Memory B cell (primary cell): ENCODE results near the gene SORBS1.

Experiments
- ATAC-seq: fragments of 150-1000 bp; cut with Tn5 transposase; 2 replicates; pipeline ENCODE4 v1.10.0; 2021; ENCODE audit warnings: low read depth, mild to moderate bottlenecking, moderate library complexity
- DNase-seq, 2 donors: peaks; one replicate each; pipeline ENCODE4 v3.0.0; 2022; ENCODE audit warnings: low spot score in 2 of 2
- H3K27ac Mint-ChIP-seq: one replicate; pipeline ENCODE4 v1.8.0; 2022; ENCODE audit warnings: mild to moderate bottlenecking, moderate library complexity, mixed read lengths
- H3K27me3 Mint-ChIP-seq: one replicate; pipeline ENCODE4 v1.8.0; 2022; ENCODE audit warnings: mixed read lengths
- H3K36me3 Mint-ChIP-seq: one replicate; pipeline ENCODE4 v1.8.0; 2022; ENCODE audit warnings: mild to moderate bottlenecking, mixed read lengths
- H3K4me1 Mint-ChIP-seq: one replicate; pipeline ENCODE4 v1.8.0; 2022; ENCODE audit warnings: mixed read lengths
- H3K4me3 Mint-ChIP-seq: one replicate; pipeline ENCODE4 v1.8.0; 2022; ENCODE audit warnings: mild to moderate bottlenecking, moderate library complexity, mixed read lengths
- H3K9me3 Mint-ChIP-seq: one replicate; pipeline ENCODE4 v1.8.0; 2022; ENCODE audit warnings: mixed read lengths

Gene SORBS1

DNA sequence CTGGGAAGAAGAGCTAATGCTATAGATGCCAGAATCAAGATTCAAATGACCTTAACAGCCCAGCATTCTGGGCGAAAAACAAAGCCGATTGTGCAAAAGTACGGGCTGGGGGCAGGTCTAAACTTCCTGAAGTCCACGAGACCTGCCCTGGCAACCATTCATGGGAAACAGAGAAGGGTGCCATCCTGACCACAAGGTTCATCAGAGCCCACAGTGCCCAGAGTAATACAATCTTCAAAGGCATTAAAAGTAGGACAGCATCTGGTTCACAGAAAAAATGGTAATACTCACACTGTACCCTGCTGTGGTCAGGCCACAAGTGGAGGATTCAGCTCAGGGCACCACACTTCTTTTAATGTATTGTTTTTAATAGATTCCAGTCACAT is 36.1 kb downstream of the SORBS1 start:
- ATAC-seq (no peak), DNase-seq (no peak)
- Mint-ChIP-seq H3K4me3 (no peak overlapping the region), H3K4me1 (no peaks in the 10 kb centered on the region), H3K27ac (no peak overlapping the region), H3K36me3 (no peaks in the 10 kb centered on the region), H3K27me3 (peaks cover 4% of the 10 kb centered on the region), H3K9me3 (no peaks in the 10 kb centered on the region)

DNA sequence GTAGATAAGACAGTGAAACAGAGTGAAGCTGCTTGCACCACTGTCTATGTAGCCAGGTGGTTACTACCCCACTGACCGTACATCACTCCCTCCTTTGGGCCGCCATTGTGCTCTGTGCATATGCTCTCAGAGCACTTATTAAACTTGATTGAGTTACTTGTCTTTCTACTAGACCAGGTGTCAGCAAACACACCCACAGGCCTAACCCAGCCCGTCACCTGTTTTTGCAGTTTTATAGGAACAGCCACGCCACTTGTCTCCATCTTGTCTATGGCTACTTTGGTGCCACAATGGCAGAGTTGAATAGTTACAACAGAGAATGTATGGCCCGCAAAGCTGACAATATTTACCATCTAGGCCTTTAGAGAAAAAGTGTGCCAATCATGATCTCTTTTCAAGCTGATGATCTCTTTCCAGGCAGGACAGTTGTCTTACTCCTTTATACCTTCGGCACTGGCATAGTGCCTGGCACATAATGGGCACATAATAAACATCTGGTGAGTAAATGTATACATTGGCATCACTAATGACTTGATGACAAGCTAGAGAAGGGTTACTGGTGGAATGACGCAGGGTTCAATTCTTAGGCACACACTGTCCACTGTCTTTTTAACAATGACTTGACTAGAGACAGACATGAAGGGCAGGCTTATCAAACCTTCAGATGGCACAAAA is 36.7 kb downstream of the SORBS1 start:
- DNase-seq (no peak), ATAC-seq (no peak)
- Mint-ChIP-seq H3K4me3 (no peak overlapping the region), H3K4me1 (no peaks in the 10 kb centered on the region), H3K27me3 (peaks cover 3% of the 10 kb centered on the region), H3K36me3 (no peaks in the 10 kb centered on the region), H3K9me3 (no peaks in the 10 kb centered on the region), H3K27ac (no peak overlapping the region)

DNA sequence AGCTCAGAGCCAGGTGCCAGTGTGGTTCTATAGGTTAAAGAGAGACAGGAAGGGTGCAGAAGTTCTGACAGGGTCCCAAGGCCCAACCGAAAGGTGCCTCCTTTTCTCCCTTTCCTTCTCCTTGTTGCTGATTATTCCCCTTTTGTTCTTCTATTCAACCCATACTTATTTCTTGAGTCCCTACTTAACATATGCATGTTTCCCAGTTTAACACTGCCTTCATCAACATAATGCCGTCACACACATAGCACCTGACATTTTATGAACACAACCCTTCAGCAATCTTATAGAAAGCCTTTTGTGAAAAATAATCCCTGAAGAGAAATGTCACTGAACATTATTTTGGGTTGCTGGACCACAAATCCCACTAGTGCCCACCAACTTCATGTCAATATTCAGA is 39.1 kb downstream of the SORBS1 start:
- Mint-ChIP-seq H3K36me3 (no peaks in the 10 kb centered on the region), H3K27me3 (peaks cover 3% of the 10 kb centered on the region), H3K27ac (no peak overlapping the region), H3K4me3 (no peak overlapping the region), H3K9me3 (no peaks in the 10 kb centered on the region), H3K4me1 (peaks cover 4% of the 10 kb centered on the region)
- DNase-seq (no peak), ATAC-seq (no peak)

DNA sequence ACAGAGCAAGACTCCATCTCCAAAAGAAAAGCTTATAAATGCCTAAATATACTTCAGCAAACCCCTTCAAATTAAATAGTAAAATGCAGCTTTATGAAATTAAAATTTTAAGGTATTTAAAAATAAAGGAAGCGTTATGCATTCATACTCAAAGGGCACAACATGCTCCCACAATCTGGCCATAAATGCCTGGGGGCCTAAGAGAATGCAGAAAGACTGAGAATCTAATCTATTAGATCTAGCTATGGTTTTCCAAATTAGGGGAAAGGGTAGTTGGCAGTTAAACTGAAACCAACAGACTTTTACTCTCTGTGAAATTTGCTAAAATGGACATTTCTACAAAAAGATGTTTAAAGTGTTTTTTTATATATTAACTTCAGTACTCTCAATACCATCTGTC is 40.6 kb downstream of the SORBS1 start:
- H3K27ac Mint-ChIP-seq: no peak overlapping the region
- no peak overlapping the region for H3K4me3 Mint-ChIP-seq
- peaks cover 4% of the 10 kb centered on the region for H3K4me1 Mint-ChIP-seq
- no peaks in the 10 kb centered on the region for H3K9me3 Mint-ChIP-seq
- H3K27me3 Mint-ChIP-seq: no peaks in the 10 kb centered on the region
- DNase-seq (no peak), ATAC-seq (no peak)
- H3K36me3 Mint-ChIP-seq: no peaks in the 10 kb centered on the region

DNA sequence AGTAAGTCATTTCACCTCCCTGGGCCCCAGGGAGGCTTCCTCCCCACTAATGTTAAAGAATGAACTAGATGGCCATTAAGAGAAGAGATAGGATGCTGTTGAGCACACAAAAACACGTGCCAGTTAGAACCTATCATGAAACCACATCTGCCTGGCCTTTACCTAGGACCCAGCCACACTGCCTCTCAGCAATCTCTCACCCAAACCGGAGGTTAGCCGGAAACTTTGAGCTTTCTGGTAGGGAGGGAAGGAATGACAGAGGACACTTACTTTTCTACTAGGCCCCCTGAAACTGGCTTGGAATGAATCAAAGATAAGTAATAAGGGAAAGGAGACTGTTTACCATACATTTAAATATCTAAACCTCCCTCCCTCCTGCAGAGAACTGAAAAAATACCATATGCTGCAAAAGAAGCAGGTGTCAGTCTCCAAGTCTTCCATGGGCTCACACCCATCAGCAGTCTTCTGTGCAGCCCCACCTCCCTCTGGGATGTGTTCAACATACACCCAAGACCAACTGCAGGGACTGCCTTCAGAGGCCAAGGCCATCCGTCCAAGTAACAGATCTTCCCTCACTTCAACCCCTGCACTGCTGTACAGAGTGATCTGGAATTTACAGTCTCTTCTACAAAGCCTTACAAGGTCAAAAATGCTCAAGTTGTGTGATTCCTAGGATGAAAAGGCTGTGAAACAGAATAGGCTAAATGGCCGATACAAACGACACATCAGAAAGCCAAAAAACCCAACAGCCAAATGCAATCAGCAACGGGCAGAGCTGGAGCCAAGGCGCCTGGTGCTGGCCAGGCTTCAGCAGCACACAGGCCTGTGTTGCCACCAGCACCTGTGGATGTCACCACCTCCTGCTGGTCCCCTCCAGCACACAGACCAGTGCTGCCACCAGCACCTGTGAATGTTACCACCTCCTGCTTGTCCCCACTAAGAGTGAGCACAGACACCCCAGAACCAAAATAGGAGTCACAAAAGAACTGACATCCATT is 42.4 kb downstream of the SORBS1 start:
- DNase-seq: no peak

DNA sequence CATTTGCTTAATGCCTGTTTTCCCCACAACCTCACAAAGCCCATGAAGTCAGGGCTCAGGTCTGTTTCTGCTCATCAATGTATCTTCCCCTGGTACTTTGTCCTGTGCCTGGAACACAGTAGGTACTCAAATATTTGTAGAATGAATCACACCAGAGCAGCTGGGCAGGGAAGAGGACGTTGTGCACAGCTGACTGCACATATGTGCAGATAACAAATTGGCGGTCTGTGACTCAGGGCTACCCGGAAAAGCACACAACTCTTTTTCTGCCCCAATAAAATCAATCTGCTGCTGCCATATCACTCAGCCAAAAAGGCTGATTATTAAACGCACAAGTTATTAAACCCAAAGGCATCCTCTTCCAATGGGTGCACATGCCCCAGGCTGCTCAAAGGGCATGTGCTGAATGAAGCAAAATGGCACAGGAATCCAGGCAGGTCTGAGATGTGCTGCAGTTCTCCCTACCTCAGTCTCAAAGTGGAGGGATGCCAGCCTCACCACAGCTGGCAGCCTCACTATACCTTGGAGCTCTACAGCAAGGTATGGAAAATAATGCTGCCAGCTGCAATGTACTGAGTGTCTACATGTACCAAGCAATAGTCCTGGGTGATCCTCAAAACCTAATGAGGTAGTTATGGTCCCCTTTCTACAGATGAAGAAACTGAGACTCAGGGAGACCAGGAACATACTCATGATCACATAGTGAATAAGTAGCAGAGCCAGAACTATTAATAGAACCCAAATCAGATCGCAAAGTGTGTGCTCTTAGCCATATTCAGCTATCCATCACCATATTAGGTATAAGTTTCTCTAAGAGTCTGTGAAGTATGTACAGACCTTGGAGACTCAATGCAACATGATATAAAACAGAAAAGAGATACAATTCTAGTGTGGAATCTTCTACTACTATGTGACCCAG is 43.4 kb downstream of the SORBS1 start:
- ATAC-seq (no peak), DNase-seq (no peak)
- peaks cover 4% of the 10 kb centered on the region for H3K4me1 Mint-ChIP-seq
- H3K36me3 Mint-ChIP-seq: no peaks in the 10 kb centered on the region
- no peaks in the 10 kb centered on the region for H3K9me3 Mint-ChIP-seq
- no peak overlapping the region for H3K27ac Mint-ChIP-seq
- H3K27me3 Mint-ChIP-seq: peaks cover 6% of the 10 kb centered on the region
- H3K4me3 Mint-ChIP-seq: no peak overlapping the region

More for the DNA sequence above, 42.4 kb downstream of the SORBS1 start:
- no peak overlapping the region for H3K27ac Mint-ChIP-seq
- H3K4me1 Mint-ChIP-seq: peaks cover 4% of the 10 kb centered on the region
- H3K4me3 Mint-ChIP-seq: no peak overlapping the region
- H3K27me3 Mint-ChIP-seq: peaks cover 6% of the 10 kb centered on the region
- no peaks in the 10 kb centered on the region for H3K36me3 Mint-ChIP-seq
- H3K9me3 Mint-ChIP-seq: no peaks in the 10 kb centered on the region
- no peak for ATAC-seq

DNA sequence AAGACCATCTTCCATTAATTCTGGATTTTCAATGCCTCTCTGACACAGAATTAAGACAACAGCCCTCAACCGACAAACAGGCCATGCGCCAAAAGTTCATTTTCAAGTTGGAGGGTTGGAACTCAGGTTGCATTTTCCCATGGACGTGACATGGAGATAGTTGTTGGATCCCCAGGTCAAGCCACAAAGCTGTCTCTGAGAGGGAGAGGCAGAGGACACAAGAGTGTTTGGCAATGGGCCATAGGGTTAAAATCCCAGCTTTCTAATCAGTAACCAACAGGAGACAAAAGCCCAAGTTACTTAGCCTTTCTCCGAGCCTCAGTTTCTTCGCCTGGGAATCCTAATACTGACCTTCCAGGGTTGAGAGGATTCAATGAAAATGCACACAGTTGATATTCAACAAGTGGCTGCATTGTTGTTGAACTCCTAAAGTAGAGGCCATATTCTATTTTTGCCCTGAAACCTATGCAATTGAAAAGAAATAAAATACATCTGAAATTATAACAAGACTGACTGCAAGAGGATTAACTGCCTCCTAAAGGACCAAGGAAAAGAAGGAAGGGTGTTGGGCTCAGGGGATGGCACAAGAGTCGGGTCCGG is 44.3 kb downstream of the SORBS1 start:
- H3K4me3 Mint-ChIP-seq: no peak overlapping the region
- H3K4me1 Mint-ChIP-seq: peaks cover 4% of the 10 kb centered on the region
- H3K36me3 Mint-ChIP-seq: no peaks in the 10 kb centered on the region
- no peak for DNase-seq
- H3K9me3 Mint-ChIP-seq: no peaks in the 10 kb centered on the region
- no peak overlapping the region for H3K27ac Mint-ChIP-seq
- peaks cover 6% of the 10 kb centered on the region for H3K27me3 Mint-ChIP-seq
- ATAC-seq: no peak

DNA sequence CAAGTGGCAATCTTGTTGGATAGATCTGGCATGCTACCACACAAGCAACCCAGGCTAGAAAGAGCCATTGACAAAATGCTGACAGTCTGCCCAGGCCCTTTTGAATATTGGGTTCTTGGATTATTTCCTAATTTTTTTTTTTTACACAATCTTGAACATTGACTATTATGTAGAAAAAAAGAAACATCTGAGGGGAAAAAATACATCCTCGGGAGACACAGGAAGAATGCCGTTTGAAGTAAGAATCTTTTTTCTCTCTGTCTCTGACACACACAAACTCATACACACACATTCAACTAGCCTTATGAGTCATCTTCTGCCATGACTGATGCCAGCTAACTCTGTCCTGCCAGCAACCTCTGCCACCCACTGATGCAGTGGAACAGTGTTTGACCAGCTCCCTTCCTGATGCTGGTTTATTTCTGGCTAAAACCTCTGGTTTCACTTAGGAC is 47.2 kb downstream of the SORBS1 start:
- H3K9me3 Mint-ChIP-seq: no peaks in the 10 kb centered on the region
- DNase-seq (no peak), ATAC-seq (no peak)
- peaks cover 6% of the 10 kb centered on the region for H3K27me3 Mint-ChIP-seq
- H3K4me3 Mint-ChIP-seq: no peak overlapping the region
- H3K4me1 Mint-ChIP-seq: peaks cover 4% of the 10 kb centered on the region
- no peak overlapping the region for H3K27ac Mint-ChIP-seq
- H3K36me3 Mint-ChIP-seq: no peaks in the 10 kb centered on the region

DNA sequence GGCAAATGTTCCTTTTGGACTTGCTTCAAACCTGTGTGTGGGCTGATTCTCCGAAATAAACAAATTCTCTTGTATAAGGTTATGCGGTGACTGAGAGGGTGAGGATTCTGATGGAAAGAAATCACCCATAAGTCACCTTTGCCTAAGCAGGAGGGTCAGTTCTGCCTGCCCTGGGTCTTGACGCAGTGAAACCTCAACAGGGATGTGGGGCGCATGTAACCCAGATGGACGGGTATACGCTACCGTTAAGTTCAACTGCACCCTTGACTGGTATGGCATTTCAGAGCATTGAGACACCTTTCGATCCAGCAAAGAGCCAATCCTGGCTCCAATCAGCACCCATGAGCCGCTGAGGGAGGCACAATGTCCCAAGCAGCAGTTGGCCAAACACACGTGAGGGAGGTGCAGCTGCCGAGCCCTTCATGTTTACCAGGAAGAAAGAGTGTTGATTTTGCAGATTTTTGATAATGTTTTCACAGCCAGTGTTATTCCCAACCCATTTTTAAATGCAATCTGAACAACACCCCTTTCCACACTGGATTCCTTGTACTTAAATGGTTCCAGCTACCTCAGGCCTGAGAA is 48.1 kb downstream of the SORBS1 start:
- DNase-seq (no peak), ATAC-seq (no peak)
- Mint-ChIP-seq H3K36me3 (no peaks in the 10 kb centered on the region), H3K9me3 (no peaks in the 10 kb centered on the region), H3K27ac (no peak overlapping the region), H3K27me3 (peaks cover 6% of the 10 kb centered on the region), H3K4me3 (no peak overlapping the region), H3K4me1 (peaks cover 4% of the 10 kb centered on the region)

DNA sequence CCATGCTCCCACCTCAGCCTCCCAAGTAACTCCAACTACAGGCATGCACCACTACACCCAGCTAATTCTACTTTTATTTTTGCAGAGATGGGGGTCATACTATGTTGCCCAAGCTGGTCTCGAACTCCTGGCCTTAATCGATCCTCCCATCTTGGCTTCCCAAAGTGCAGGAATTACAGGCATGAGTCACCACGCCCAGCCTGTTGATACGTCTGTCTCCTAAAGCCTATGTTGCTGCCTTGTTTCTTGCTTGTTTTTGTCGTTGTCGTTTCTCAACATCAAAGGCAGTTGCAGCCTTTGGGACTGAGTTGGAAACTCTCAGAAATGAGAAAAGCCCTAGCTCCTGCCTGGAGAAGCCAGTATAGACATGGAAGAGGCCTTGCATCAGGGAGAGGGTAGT is 49.9 kb downstream of the SORBS1 start:
- no peaks in the 10 kb centered on the region for H3K36me3 Mint-ChIP-seq
- ATAC-seq (no peak), DNase-seq (no peak)
- H3K27ac Mint-ChIP-seq: no peak overlapping the region
- H3K4me3 Mint-ChIP-seq: no peak overlapping the region
- H3K27me3 Mint-ChIP-seq: peaks cover 6% of the 10 kb centered on the region
- no peaks in the 10 kb centered on the region for H3K4me1 Mint-ChIP-seq
- no peaks in the 10 kb centered on the region for H3K9me3 Mint-ChIP-seq

DNA sequence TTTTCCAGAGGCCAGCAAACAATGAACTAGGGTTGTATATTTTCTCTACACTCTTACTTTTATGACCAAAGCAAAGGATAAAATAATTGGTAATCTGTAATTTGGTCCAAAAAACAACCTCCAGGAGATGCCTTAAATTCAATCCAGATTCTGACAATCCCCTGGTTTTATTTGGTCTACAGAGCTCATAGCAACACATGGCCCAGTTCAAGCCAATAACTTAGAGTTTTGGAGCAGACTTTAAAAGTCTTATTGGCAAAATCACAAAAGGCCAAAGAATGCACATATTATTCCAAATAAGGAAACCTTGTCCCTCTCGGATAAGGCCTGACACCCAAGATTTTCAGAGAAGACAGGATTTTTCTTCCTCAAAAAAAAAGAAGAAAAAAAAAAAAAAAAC is 51.9 kb downstream of the SORBS1 start:
- no peaks in the 10 kb centered on the region for H3K36me3 Mint-ChIP-seq
- no peaks in the 10 kb centered on the region for H3K9me3 Mint-ChIP-seq
- no peak overlapping the region for H3K27ac Mint-ChIP-seq
- H3K27me3 Mint-ChIP-seq: peaks cover 4% of the 10 kb centered on the region
- DNase-seq (no peak), ATAC-seq (no peak)
- no peaks in the 10 kb centered on the region for H3K4me1 Mint-ChIP-seq
- no peak overlapping the region for H3K4me3 Mint-ChIP-seq

DNA sequence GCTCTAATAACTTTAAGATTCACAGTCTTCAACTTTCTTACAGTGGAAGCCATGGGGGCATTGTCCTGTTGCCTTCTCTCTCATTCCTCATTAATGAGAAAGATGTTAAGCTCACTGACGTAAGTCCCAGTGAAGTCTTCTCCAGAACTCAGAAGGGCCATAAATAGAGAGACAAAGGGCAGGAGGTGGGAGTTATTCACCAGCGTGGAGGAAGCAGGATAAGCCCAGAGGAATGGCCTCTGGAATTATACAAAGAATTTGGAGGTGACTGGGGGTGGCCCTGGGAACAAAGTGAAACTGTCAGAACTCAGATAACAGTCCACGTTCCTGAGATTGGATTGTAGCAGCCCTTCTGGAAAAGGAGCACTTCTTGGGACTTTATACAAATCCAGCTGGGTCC is 52.4 kb downstream of the SORBS1 start:
- Mint-ChIP-seq H3K9me3 (no peaks in the 10 kb centered on the region), H3K4me1 (no peaks in the 10 kb centered on the region), H3K36me3 (no peaks in the 10 kb centered on the region)

DNA sequence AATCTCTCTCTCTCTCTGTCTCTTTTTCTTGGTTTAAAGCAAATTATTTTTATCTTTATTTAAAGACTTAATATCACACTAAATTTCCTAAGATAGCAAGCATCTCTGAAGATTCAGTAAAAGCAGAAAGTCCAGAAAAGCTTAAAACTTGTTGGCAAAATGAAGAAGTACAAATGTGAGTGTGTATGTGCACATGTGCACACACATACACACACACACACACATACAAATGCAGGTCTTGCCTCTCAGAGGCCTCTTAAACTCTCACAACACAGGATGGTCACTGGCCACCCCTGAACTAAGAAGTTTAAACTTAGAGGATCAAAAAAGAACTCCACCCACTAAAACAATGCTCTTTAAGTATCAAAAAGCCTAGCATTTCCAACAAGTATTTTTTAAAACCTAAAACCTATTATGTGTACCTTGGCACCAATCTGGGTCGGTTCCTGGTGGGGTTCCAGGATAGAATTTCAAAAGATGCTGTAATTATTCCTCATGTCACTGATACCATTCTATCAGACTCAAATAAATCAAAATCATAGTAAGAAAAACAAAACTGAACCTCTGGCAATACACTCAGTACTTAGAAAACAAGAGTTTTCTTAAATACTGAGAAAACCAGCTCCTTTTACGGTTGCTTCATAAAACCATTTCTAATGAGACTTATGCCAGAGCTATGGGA is 55.0 kb downstream of the SORBS1 start:
- no peak for ATAC-seq
- no peaks in the 10 kb centered on the region for H3K9me3 Mint-ChIP-seq
- DNase-seq: no peak
- peaks cover 5% of the 10 kb centered on the region for H3K27me3 Mint-ChIP-seq
- H3K36me3 Mint-ChIP-seq: no peaks in the 10 kb centered on the region
- no peak overlapping the region for H3K4me3 Mint-ChIP-seq
- no peaks in the 10 kb centered on the region for H3K4me1 Mint-ChIP-seq
- no peak overlapping the region for H3K27ac Mint-ChIP-seq

More for the DNA sequence above, 52.4 kb downstream of the SORBS1 start:
- Mint-ChIP-seq H3K27me3 (peaks cover 2% of the 10 kb centered on the region), H3K27ac (no peak overlapping the region), H3K4me3 (no peak overlapping the region)
- DNase-seq (no peak), ATAC-seq (no peak)
